SKM-1 treated with dmso at 0.1 percent for 144 hours (cell line): ENCODE data around the gene BPIFA2.
"Not testable (repeated sequence)": the region's sequence is repeated elsewhere in the genome, so short reads cannot be mapped to it uniquely, and the experiment has no call there.

Source experiments
- DNase-seq: peaks from one replicate; lab custom pipeline; 2025; ENCODE audit not compliant: unreplicated experiment; lab: John Stamatoyannopoulos, UW

The BPIFA2 gene

GRCh38 chr20:33167859-33168258 is at the start of gene BPIFA2:
Gene BPIFA2 (plus strand): TSS chr20:33168159. CDS start chr20:33169146, 987 bp downstream.
- DNase-seq: no peak

- no peak for DNase-seq
Observed at GRCh38 chr20:33119725-33120720, 47.9 kb upstream of the BPIFA2 start.

GRCh38 chr20:33120934-33121333 is 47.0 kb upstream of the BPIFA2 start:
- DNase-seq: no peak

GRCh38 chr20:33122297-33122696 is 45.7 kb upstream of the BPIFA2 start:
- not testable (repeated sequence) for DNase-seq

- no peak for DNase-seq
Observed at GRCh38 chr20:33124261-33124660, 43.7 kb upstream of the BPIFA2 start.

- no peak for DNase-seq
Observed at GRCh38 chr20:33124994-33125393, 43.0 kb upstream of the BPIFA2 start.

GRCh38 chr20:33125983-33126382 is 42.0 kb upstream of the BPIFA2 start:
- no peak for DNase-seq

GRCh38 chr20:33127422-33128097 is 40.4 kb upstream of the BPIFA2 start:
- DNase-seq: no peak

GRCh38 chr20:33130568-33131061 is 37.3 kb upstream of the BPIFA2 start:
- DNase-seq: no peak

GRCh38 chr20:33131949-33132473 is 35.9 kb upstream of the BPIFA2 start:
- no peak for DNase-seq

- DNase-seq: no peak
Observed at GRCh38 chr20:33132513-33133372, 35.2 kb upstream of the BPIFA2 start.

GRCh38 chr20:33133373-33133941 is 34.5 kb upstream of the BPIFA2 start:
- DNase-seq: no peak

GRCh38 chr20:33137195-33137594 is 30.8 kb upstream of the BPIFA2 start:
- DNase-seq: no peak

GRCh38 chr20:33139467-33139866 is 28.5 kb upstream of the BPIFA2 start:
- no peak for DNase-seq

GRCh38 chr20:33145521-33145920 is 22.4 kb upstream of the BPIFA2 start:
- DNase-seq: no peak

- no peak for DNase-seq
Observed at GRCh38 chr20:33147299-33147698, 20.7 kb upstream of the BPIFA2 start.

GRCh38 chr20:33148040-33148439 is 19.9 kb upstream of the BPIFA2 start:
- DNase-seq: no peak

GRCh38 chr20:33154252-33154651 is 13.7 kb upstream of the BPIFA2 start:
- no peak for DNase-seq

- no peak for DNase-seq
Observed at GRCh38 chr20:33158637-33159385, 9.1 kb upstream of the BPIFA2 start.

GRCh38 chr20:33159713-33160112 is 8.2 kb upstream of the BPIFA2 start:
- no peak for DNase-seq
